Measurements from ENCODE around the gene SYNDIG1.

- TF ChIP-seq CTCF (IDR thresholded peaks at IDR 0.05) (no peak), POLR2A (IDR thresholded peaks at IDR 0.05) (no peak)
These were observed 212.4 kb downstream of the SYNDIG1 start for GRCh38 chr20:24681634-24682495.
